OCI-LY3 (cell line): ENCODE results near the gene PPP1R9A.

Experiments
- H2AFZ ChIP-seq: fragments of 200-600, 300-600 bp; shearing (Covaris generic); 2 replicates; pipeline ENCODE4 v1.6.0; 2014; ENCODE audit warnings: antibody characterized with exemption, low read depth, low read length
- H3K27ac ChIP-seq: fragments of 200-600, 300-600 bp; sonication (generic); 2 replicates; pipeline ENCODE4 v1.5.1; 2014; ENCODE audit warnings: mild to moderate bottlenecking, low read length, moderate library complexity, mixed read lengths
- H3K27me3 ChIP-seq: fragments of 200-600, 300-600 bp; sonication (generic); 2 replicates; pipeline ENCODE4 v1.6.1; 2014; ENCODE audit warnings: low read depth, low read length, mixed read lengths
- H3K36me3 ChIP-seq: fragments of 200-600, 300-600 bp; sonication (generic); replicated peaks from 2 replicates; pipeline ENCODE3; 2014; ENCODE audit warnings: low read depth, low read length, mixed read lengths
- H3K4me1 ChIP-seq: fragments of 300-600, 200-600 bp; sonication (generic); 2 replicates; pipeline ENCODE4 v1.6.1; 2014; ENCODE audit warnings: low read length, mixed read lengths
- H3K4me2 ChIP-seq: fragments of 200-600, 300-600 bp; sonication (generic); 2 replicates; pipeline ENCODE4 v1.6.1; 2014; ENCODE audit warnings: low read length, mixed read lengths
- H3K4me3 ChIP-seq: fragments of 300-600, 200-600 bp; sonication (generic); 2 replicates; pipeline ENCODE4 v1.5.1; 2014; ENCODE audit warnings: antibody characterized with exemption, mild to moderate bottlenecking, low read length, moderate library complexity
- H3K79me2 ChIP-seq: fragments of 300-600, 200-600 bp; shearing (Covaris generic); 2 replicates; pipeline ENCODE4 v1.6.1; 2014; ENCODE audit warnings: mild to moderate bottlenecking, low read length, mixed read lengths
- H3K9ac ChIP-seq: fragments of 300-600, 200-600 bp; shearing (Covaris generic); 2 replicates; pipeline ENCODE4 v1.6.0; 2014; ENCODE audit warnings: mild to moderate bottlenecking, low read length, moderate library complexity
- H3K9me3 ChIP-seq: fragments of 200-600, 300-600 bp; shearing (Covaris generic); 2 replicates; pipeline ENCODE4 v1.6.1; 2014; ENCODE audit warnings: low read length, mixed read lengths; ENCODE audit not compliant: insufficient read depth
- H4K20me1 ChIP-seq: fragments of 200-600, 300-600 bp; sonication (generic); 2 replicates; pipeline ENCODE4 v1.6.1; 2016; ENCODE audit warnings: low read length, mixed read lengths; ENCODE audit not compliant: insufficient read depth
- CTCF ChIP-seq: fragments of 200-600, 300-600 bp; sonication (generic); IDR thresholded peaks from 2 replicates; pipeline ENCODE4 v1.5.1; 2014; ENCODE audit warnings: antibody characterized with exemption, low read length, low read depth
- EZH2phosphoT487 ChIP-seq: fragments of 200-600 bp; shearing (Covaris generic); IDR thresholded peaks from 2 replicates; pipeline ENCODE4 v1.6.1; 2018; ENCODE audit warnings: antibody characterized with exemption, mixed run types, low read depth

Gene PPP1R9A

GRCh38 chr7:95323410-95324129 is 416.2 kb downstream of the PPP1R9A start:
- H4K20me1 ChIP-seq, result no peaks in the 10 kb centered on the region
- no peak overlapping the region for H3K9ac ChIP-seq

GRCh38 chr7:95324431-95324830 is 417.0 kb downstream of the PPP1R9A start, which contains the start of gene PON1:
Gene PON1, minus strand, starts transcription at chr7:95324532. Its CDS starts 57 bp downstream, at chr7:95324475.
- no peak within 1 kb of the TSS for H3K4me2 ChIP-seq
- H3K27ac ChIP-seq, result no peak within 1 kb of the TSS

More at GRCh38 chr7:95323410-95324129, 416.2 kb downstream of the PPP1R9A start:
- no peak overlapping the region for H3K27ac ChIP-seq
- H3K4me3 ChIP-seq, result no peak overlapping the region
- H3K4me1 ChIP-seq, result peaks cover 8% of the 10 kb centered on the region; the same call in 1 of the 2 replicates
- H3K9me3 ChIP-seq, result no peaks in the 10 kb centered on the region
- no peak overlapping the region for H2AFZ ChIP-seq
- TF ChIP-seq CTCF (no peak), EZH2phosphoT487 (no peak)
- no peaks in the 10 kb centered on the region for H3K36me3 ChIP-seq
- no peak overlapping the region for H3K4me2 ChIP-seq
- no peaks in the 10 kb centered on the region for H3K79me2 ChIP-seq
- no peaks in the 10 kb centered on the region for H3K27me3 ChIP-seq

GRCh38 chr7:95327356-95327755 is 420.0 kb downstream of the PPP1R9A start:
- Histone ChIP-seq H3K9me3 (no peaks in the 10 kb centered on the region), H3K4me3 (no peak overlapping the region), H2AFZ (no peak overlapping the region), H3K9ac (no peak overlapping the region), H3K36me3 (no peaks in the 10 kb centered on the region), H3K4me1 (peaks cover 13% of the 10 kb centered on the region), H3K27me3 (no peaks in the 10 kb centered on the region), H3K79me2 (no peaks in the 10 kb centered on the region), H4K20me1 (no peaks in the 10 kb centered on the region), H3K27ac (no peak overlapping the region), H3K4me2 (no peak overlapping the region)
- TF ChIP-seq CTCF, result no peak
- TF ChIP-seq EZH2phosphoT487, result no peak

More at GRCh38 chr7:95324431-95324830, 417.0 kb downstream of the PPP1R9A start, which contains the start of gene PON1:
- no peaks in the 10 kb centered on the region for H3K27me3 ChIP-seq
- no peaks in the 10 kb centered on the region for H3K79me2 ChIP-seq
- no peaks in the 10 kb centered on the region for H3K36me3 ChIP-seq
- no peak within 1 kb of the TSS for H3K9ac ChIP-seq
- H4K20me1 ChIP-seq, result no peaks in the 10 kb centered on the region
- H3K4me3 ChIP-seq, result no peak within 1 kb of the TSS
- H3K4me1 ChIP-seq, result peaks cover 5% of the 10 kb centered on the region; the same call in 1 of the 2 replicates
- no peak within 1 kb of the TSS for H2AFZ ChIP-seq
- no peaks in the 10 kb centered on the region for H3K9me3 ChIP-seq
- TF ChIP-seq CTCF, result no peak

GRCh38 chr7:95330204-95330960 is 423.0 kb downstream of the PPP1R9A start:
- no peak for TF ChIP-seq CTCF
- no peak for TF ChIP-seq EZH2phosphoT487
- peaks cover 13% of the 10 kb centered on the region for H3K4me1 ChIP-seq
- peak overlapping the region; percentile 89 for H3K4me2 ChIP-seq
- H3K9ac ChIP-seq, result peak overlapping the region; percentile 58
- no peaks in the 10 kb centered on the region for H3K9me3 ChIP-seq
- no peaks in the 10 kb centered on the region for H4K20me1 ChIP-seq
- H3K27ac ChIP-seq, result no peak overlapping the region
- H3K4me3 ChIP-seq, result peak overlapping the region; percentile 75
- no peaks in the 10 kb centered on the region for H3K36me3 ChIP-seq
- H3K27me3 ChIP-seq, result no peaks in the 10 kb centered on the region
- H2AFZ ChIP-seq, result peak overlapping the region; percentile 97
- H3K79me2 ChIP-seq, result no peaks in the 10 kb centered on the region
